Naive thymus-derived CD4-positive, alpha-beta T cell (primary cell): ENCODE data around the gene FITM1. TPM values are rescaled to one million over a fixed set of nuclear protein-coding genes. Genes with fewer than 3 reads are reported as not detected.

Experiments used
- ATAC-seq: fragments of 150-1000 bp; cut with Tn5 transposase; 2 replicates; pipeline ENCODE4 v1.10.0; 2021; ENCODE audit warnings: mild to moderate bottlenecking, moderate library complexity
- CTCF ChIA-PET: fragments of 350-600 bp; sonication (Branson Sonifier 250); formaldehyde crosslinking; loops from one replicate; lab custom pipeline; 2021; ENCODE audit warnings: antibody characterized with exemption; lab: Charles Lee
- POLR2A ChIA-PET: fragments of 350-600 bp; sonication (Branson Sonifier 250); formaldehyde crosslinking; loops from one replicate; lab custom pipeline; 2021; ENCODE audit warnings: antibody characterized with exemption, inconsistent platforms; lab: Charles Lee
- DNase-seq, 9 donors: peaks; one replicate each; pipeline versions ENCODE4 v3.0.0 to v3.0.0-alpha.2; 2020 to 2022; ENCODE audit warnings: mixed read lengths in 1 of 9
- H3K27ac ChIP-seq: one replicate; pipeline ENCODE4 v1.7.0; 2013; ENCODE audit warnings: mild to moderate bottlenecking, low read depth, low read length, moderate library complexity
- H3K27me3 ChIP-seq, 2 donors: one replicate each; pipeline ENCODE4 v1.7.0; 2013; ENCODE audit warnings: low read length in 2 of 2, mild to moderate bottlenecking in 2 of 2, moderate library complexity in 2 of 2; ENCODE audit not compliant: control insufficient read depth in 2 of 2, insufficient read depth in 2 of 2
- H3K36me3 ChIP-seq, 3 experiments: 1 replicate in 2 of 3; 2 replicates in 1 of 3; pipeline ENCODE4 v1.7.0; 2013; ENCODE audit warnings: low read length in 3 of 3, mild to moderate bottlenecking in 3 of 3, moderate library complexity in 1 of 3; ENCODE audit not compliant: insufficient read depth in 3 of 3, control insufficient read depth in 2 of 3
- H3K4me1 ChIP-seq, 2 donors: one replicate each; pipeline ENCODE4 v1.7.0; 2013; ENCODE audit warnings: low read length in 2 of 2, mild to moderate bottlenecking in 2 of 2, moderate library complexity in 1 of 2; ENCODE audit not compliant: control insufficient read depth in 2 of 2, insufficient read depth in 2 of 2
- H3K4me3 ChIP-seq: 2 replicates; pipeline ENCODE4 v1.7.0; 2013; ENCODE audit warnings: mild to moderate bottlenecking, low read length
- H3K9me3 ChIP-seq, 3 experiments: 1 replicate in 2 of 3; 2 replicates in 1 of 3; pipeline ENCODE4 v1.7.0; 2013; ENCODE audit warnings: low read length in 3 of 3; ENCODE audit not compliant: control insufficient read depth in 2 of 3
- H3K27ac Mint-ChIP-seq, 9 donors: one replicate each; pipeline ENCODE4 v1.8.0; 2020 to 2022; ENCODE audit warnings: mixed read lengths in 9 of 9, mild to moderate bottlenecking in 8 of 9, moderate library complexity in 5 of 9, inconsistent platforms in 2 of 9
- H3K27me3 Mint-ChIP-seq, 5 donors: one replicate each; pipeline ENCODE4 v1.8.0; 2021 to 2022; ENCODE audit warnings: mixed read lengths in 5 of 5, mild to moderate bottlenecking in 1 of 5
- H3K36me3 Mint-ChIP-seq, 5 donors: one replicate each; pipeline ENCODE4 v1.8.0; 2020 to 2022; ENCODE audit warnings: mixed read lengths in 5 of 5, mild to moderate bottlenecking in 3 of 5, inconsistent platforms in 1 of 5
- H3K4me1 Mint-ChIP-seq, 7 donors: one replicate each; pipeline ENCODE4 v1.8.0; 2020 to 2022; ENCODE audit warnings: mixed read lengths in 7 of 7, mild to moderate bottlenecking in 3 of 7, inconsistent platforms in 1 of 7
- H3K4me3 Mint-ChIP-seq, 10 donors: one replicate each; pipeline ENCODE4 v1.8.0; 2020 to 2022; ENCODE audit warnings: mild to moderate bottlenecking in 10 of 10, mixed read lengths in 10 of 10, moderate library complexity in 6 of 10, inconsistent platforms in 2 of 10
- H3K9me3 Mint-ChIP-seq, 11 donors: one replicate each; pipeline ENCODE4 v1.8.0; 2020 to 2022; ENCODE audit warnings: mixed read lengths in 11 of 11, mild to moderate bottlenecking in 4 of 11, inconsistent platforms in 1 of 11, moderate library complexity in 1 of 11
- intact Hi-C, 2 donors: fragments of 100-400 bp; cut with micrococcal nuclease; formaldehyde crosslinking; loops; one replicate each; pipeline ENCODE4 v1.15.1; 2023
- polyA plus RNA-seq, 2 donors: library from polyadenylated mRNA; unstranded; fragments of 300-500 nt; fragmentation: Illumina TruSeq; gene quantifications; one replicate each; pipeline ENCODE4 v1.2.3, GENCODE V29; 2021
- total RNA-seq, 6 experiments: library from RNA in 5 of 6; stranded (reverse) in 5 of 6; gene quantifications; 1 replicate in 5 of 6; 2 replicates in 1 of 6; pipeline ENCODE4 v1.2.3 and lab custom pipeline; 2021 to 2026

FITM1 gene
- total and polyA plus RNA-seq, 7 experiments from 2014 or later: 0.48 to 4.3 (median 1.8) TPM

GRCh38 chr14:24143511-24143910 lies 13.1 kb downstream of the FITM1 start:
- intact Hi-C loops: loop anchor here (10.0 kb wide), 2 partner anchors 839 to 1049 kb away; partner anchors contain the start of genes BCL2L2 (in 2 of the 2), PPP1R3E (in 2 of the 2), ACIN1 (in 1 of the 2) and C14orf119 (in 1 of the 2)

GRCh38 chr14:24144451-24144850 lies 14.0 kb downstream of the FITM1 start:
- no peak for ATAC-seq
- POLR2A ChIA-PET: interaction anchor here (1.0 to 11.1 kb wide), 6 partner anchors 8 to 98 kb away, joined by 3 to 139 read pairs (median 8); partner anchors contain the start of genes DCAF11, EMC9, IRF9 and NRL
- Mint-ChIP-seq H3K36me3 (peaks cover under 1 to 58% (median 6%) of the 10 kb centered on the region in 5 donors), H3K4me3 (peak overlapping the region in 9 of 10 donors; percentile 17 to 98 (median 32)), H3K27me3 (no peaks in the 10 kb centered on the region), H3K9me3 (no peaks in the 10 kb centered on the region), H3K27ac (peak overlapping the region in 8 of 9 donors; percentile 54 to 96 (median 77)), H3K4me1 (peaks cover 44 to 76% (median 67%) of the 10 kb centered on the region in 7 donors)
- CTCF ChIA-PET: interaction anchor here (0.6 kb wide), 1 partner anchor 17 kb away, joined by 3 read pairs; the partner anchor contains the start of gene IRF9
- DNase-seq: no peak
- peak overlapping the region; percentile 30 for H3K27ac ChIP-seq
- no peaks in the 10 kb centered on the region for H3K9me3 ChIP-seq
- H3K36me3 ChIP-seq: peaks cover 0 to 32% (median 4%) of the 10 kb centered on the region in 3 experiments
- no peaks in the 10 kb centered on the region for H3K27me3 ChIP-seq
- H3K4me1 ChIP-seq: peaks cover 40 to 46% of the 10 kb centered on the region in 2 donors
- intact Hi-C loops: loop anchor here (10.0 kb wide), 2 partner anchors 840 to 1050 kb away; partner anchors contain the start of genes BCL2L2 (in 2 of the 2), PPP1R3E (in 2 of the 2), ACIN1 (in 1 of the 2) and C14orf119 (in 1 of the 2)
- no peak overlapping the region for H3K4me3 ChIP-seq

More at GRCh38 chr14:24143511-24143910, 13.1 kb downstream of the FITM1 start:
- Mint-ChIP-seq H3K4me3 (peak overlapping the region in 8 of 10 donors; percentile 18 to 61 (median 46)), H3K9me3 (no peaks in the 10 kb centered on the region), H3K27me3 (no peaks in the 10 kb centered on the region), H3K27ac (peak overlapping the region in 6 of 9 donors; percentile 54 to 96 (median 75)), H3K36me3 (peaks cover 4 to 61% (median 13%) of the 10 kb centered on the region in 5 donors), H3K4me1 (peaks cover 42 to 76% (median 67%) of the 10 kb centered on the region in 7 donors)
- Histone ChIP-seq H3K27ac (no peak overlapping the region), H3K27me3 (no peaks in the 10 kb centered on the region), H3K36me3 (peaks cover 0 to 37% (median 0%) of the 10 kb centered on the region in 3 experiments), H3K4me3 (no peak overlapping the region), H3K9me3 (no peaks in the 10 kb centered on the region), H3K4me1 (peaks cover 30 to 39% of the 10 kb centered on the region in 2 donors)
- DNase-seq: no peak
- CTCF ChIA-PET: interaction anchor here (1.2 kb wide), 1 partner anchor 86 kb away, joined by 3 read pairs; no protein-coding TSS in a partner anchor
- POLR2A ChIA-PET: interaction anchor here (1.0 to 11.1 kb wide), 5 partner anchors 7 to 99 kb away, joined by 3 to 139 read pairs (median 11); partner anchors contain the start of genes DCAF11, EMC9, IRF9 and NRL
- no peak for ATAC-seq

GRCh38 chr14:24145219-24145618 lies 14.8 kb downstream of the FITM1 start:
- H3K9me3 Mint-ChIP-seq: no peaks in the 10 kb centered on the region
- peak overlapping the region; percentile 88 for H3K27ac ChIP-seq
- H3K27me3 ChIP-seq: no peaks in the 10 kb centered on the region
- no peaks in the 10 kb centered on the region for H3K9me3 ChIP-seq
- ATAC-seq (no peak), DNase-seq (no peak)
- no peaks in the 10 kb centered on the region for H3K27me3 Mint-ChIP-seq
- ChIA-PET CTCF (interaction anchor here (1.1 to 4.8 kb wide), 3 partner anchors 10 to 31 kb away, joined by 5 to 36 read pairs (median 8); partner anchors contain the start of genes DCAF11, IRF9 and NRL), POLR2A (interaction anchor here (0.7 to 11.1 kb wide), 8 partner anchors 9 to 97 kb away, joined by 4 to 139 read pairs (median 22); partner anchors contain the start of genes DCAF11, EMC9, IRF9 and NRL)
- intact Hi-C loops: loop anchor here (10.0 kb wide), 2 partner anchors 840 to 1050 kb away; partner anchors contain the start of genes BCL2L2 (in 2 of the 2), PPP1R3E (in 2 of the 2), ACIN1 (in 1 of the 2) and C14orf119 (in 1 of the 2)
- H3K4me3 Mint-ChIP-seq: peak overlapping the region; percentile 91 to 100 (median 98)
- peaks cover 40 to 50% of the 10 kb centered on the region in 2 donors for H3K4me1 ChIP-seq
- H3K36me3 ChIP-seq: peaks cover under 1 to 37% (median 6%) of the 10 kb centered on the region in 3 experiments
- peak overlapping the region; percentile 98 for H3K4me3 ChIP-seq
- H3K27ac Mint-ChIP-seq: peak overlapping the region in 6 of 9 donors; percentile 94 to 98 (median 97)
- H3K36me3 Mint-ChIP-seq: peaks cover 4 to 57% (median 5%) of the 10 kb centered on the region in 5 donors
- peaks cover 40 to 76% (median 68%) of the 10 kb centered on the region in 7 donors for H3K4me1 Mint-ChIP-seq

GRCh38 chr14:24145690-24146452 lies 15.4 kb downstream of the FITM1 start:
- peaks cover 40 to 50% of the 10 kb centered on the region in 2 donors for H3K4me1 ChIP-seq
- Mint-ChIP-seq H3K36me3 (peaks cover 4 to 58% (median 9%) of the 10 kb centered on the region in 5 donors), H3K4me1 (peaks cover 41 to 73% (median 69%) of the 10 kb centered on the region in 7 donors), H3K27ac (peak overlapping the region; percentile 94 to 98 (median 96)), H3K9me3 (no peaks in the 10 kb centered on the region), H3K4me3 (peak overlapping the region; percentile 91 to 100 (median 98)), H3K27me3 (no peaks in the 10 kb centered on the region)
- peak overlapping the region; percentile 98 for H3K4me3 ChIP-seq
- ATAC-seq: no peak
- H3K36me3 ChIP-seq: peaks cover 7 to 43% (median 8%) of the 10 kb centered on the region in 3 experiments
- ChIA-PET POLR2A (interaction anchor here (0.8 to 11.1 kb wide), 15 partner anchors 9 to 590 kb away, joined by 3 to 139 read pairs (median 8); partner anchors contain the start of genes CHMP4A, DCAF11, EMC9 and IRF9), CTCF (interaction anchor here (1.1 to 4.8 kb wide), 3 partner anchors 10 to 32 kb away, joined by 5 to 36 read pairs (median 8); partner anchors contain the start of genes DCAF11, IRF9 and NRL)
- H3K27ac ChIP-seq: peak overlapping the region; percentile 88
- intact Hi-C loops: loop anchor here (1.0 to 10.0 kb wide), 6 partner anchors 42 to 1051 kb away; partner anchors contain the start of genes BCL2L2 (in 2 of the 2), PPP1R3E (in 2 of the 2), ACIN1 (in 1 of the 2) and C14orf119 (in 1 of the 2)
- DNase-seq: peak in 1 of 9 donors; percentile 17
- H3K27me3 ChIP-seq: no peaks in the 10 kb centered on the region
- no peaks in the 10 kb centered on the region for H3K9me3 ChIP-seq

- Histone ChIP-seq H3K27me3 (no peaks in the 10 kb centered on the region), H3K36me3 (peaks cover 9 to 46% (median 12%) of the 10 kb centered on the region in 3 experiments), H3K27ac (peak within 1 kb of the TSS; percentile 88), H3K4me3 (peak within 1 kb of the TSS; percentile 98), H3K9me3 (no peaks in the 10 kb centered on the region), H3K4me1 (peaks cover 40 to 50% of the 10 kb centered on the region in 2 donors)
- Mint-ChIP-seq H3K4me1 (peaks cover 42 to 73% (median 67%) of the 10 kb centered on the region in 7 donors), H3K27ac (peak within 1 kb of the TSS; percentile 94 to 98 (median 96)), H3K36me3 (peaks cover 4 to 60% (median 9%) of the 10 kb centered on the region in 5 donors), H3K27me3 (no peaks in the 10 kb centered on the region), H3K4me3 (peak within 1 kb of the TSS; percentile 91 to 100 (median 98)), H3K9me3 (no peaks in the 10 kb centered on the region)
- intact Hi-C loops: loop anchor here (1.0 to 10.0 kb wide), 6 partner anchors 42 to 1052 kb away; partner anchors contain the start of genes BCL2L2 (in 2 of the 2), PPP1R3E (in 2 of the 2), ACIN1 (in 1 of the 2) and C14orf119 (in 1 of the 2)
- peak in 8 of 9 donors; percentile 69 to 91 (median 80) for DNase-seq
- POLR2A ChIA-PET: interaction anchor here (0.5 to 11.1 kb wide), 18 partner anchors 9 to 591 kb away, joined by 3 to 139 read pairs (median 4); partner anchors contain the start of genes CHMP4A, DCAF11, EMC9 and IRF9
- peak; percentile 74 for ATAC-seq
- CTCF ChIA-PET: interaction anchor here (0.7 to 4.8 kb wide), 5 partner anchors 9 to 56 kb away, joined by 3 to 36 read pairs (median 8); partner anchors contain the start of genes DCAF11, IRF9 and NRL
Measured at GRCh38 chr14:24146453-24146977, 16.1 kb downstream of the FITM1 start, which contains the start of gene PSME2. Gene PSME2, minus strand, starts transcription at chr14:24146610. Its CDS starts 29 bp downstream, at chr14:24146581.
